K562 (cell line): Measurements from ENCODE around the gene VILL.

Experiments used
- CBFB ChIP-seq: sonication (generic); formaldehyde crosslinking; IDR thresholded peaks from 2 replicates; pipeline ENCODE4 v1.4.0; 2020; ENCODE audit warnings: mild to moderate bottlenecking, missing genetic modification reagents
- E2F4 ChIP-seq: sonication (generic); formaldehyde crosslinking; IDR thresholded peaks from 2 replicates; pipeline ENCODE4 v1.8.0; 2022; ENCODE audit warnings: mild to moderate bottlenecking, low read depth, missing genetic modification reagents
- EGR1 ChIP-seq: fragments of 450-650 bp; conservative IDR thresholded peaks from 2 replicates; pipeline ENCODE4 v1.6.1; 2017; ENCODE audit warnings: mild to moderate bottlenecking
- MED1 ChIP-seq: sonication (generic); formaldehyde crosslinking; IDR thresholded peaks from 2 replicates; pipeline ENCODE4 v1.8.1; 2023; ENCODE audit warnings: missing genetic modification reagents, borderline replicate concordance
- NR2C2 ChIP-seq, 2 experiments: fragments of 200-800 bp in 1 of 2; sonication (Bioruptor generic) in 1 of 2; sonication (generic) in 1 of 2; formaldehyde crosslinking in 1 of 2; IDR thresholded peaks; 2 replicates each; pipeline versions ENCODE4 v1.6.1 to v1.8.0; 2016 to 2022; ENCODE audit warnings: mild to moderate bottlenecking in 1 of 2, missing compliant biosample characterization in 1 of 2, missing genetic modification characterization in 1 of 2, missing genetic modification reagents in 1 of 2
- POLR2A ChIP-seq: fragments of 450-650 bp; conservative IDR thresholded peaks from 2 replicates; pipeline ENCODE4 v1.6.1; 2016
- POLR2AphosphoS5 ChIP-seq: IDR thresholded peaks from 2 replicates; pipeline ENCODE4 v1.6.1; 2011; ENCODE audit warnings: mild to moderate bottlenecking, low read depth, low read length, moderate library complexity; ENCODE audit not compliant: control insufficient read depth, insufficient read depth
- TAF1 ChIP-seq: IDR thresholded peaks from 2 replicates; pipeline ENCODE4 v1.6.1; 2011; ENCODE audit warnings: mild to moderate bottlenecking, low read length, moderate library complexity; ENCODE audit not compliant: insufficient read depth, control insufficient read depth, severe bottlenecking; ENCODE audit errors: extremely low read depth
- ZNF644 ChIP-seq: fragments of 200-800 bp; sonication (Bioruptor generic); IDR thresholded peaks from 2 replicates; pipeline ENCODE4 v1.6.1; 2016; ENCODE audit warnings: low read depth, missing genetic modification characterization, missing compliant biosample characterization
- TF ChIP-seq, protein P1 (sequence below): sonication (generic); formaldehyde crosslinking; IDR thresholded peaks from 2 replicates; pipeline ENCODE4 v1.8.1; 2023; ENCODE audit warnings: mild to moderate bottlenecking, missing genetic modification reagents
- TF ChIP-seq, protein P2 (sequence below), 3 experiments: fragments of 200-800 bp in 1 of 3; sonication (Bioruptor generic) in 1 of 3; sonication (generic) in 1 of 3; formaldehyde crosslinking in 1 of 3; IDR thresholded peaks; 2 replicates each; pipeline versions ENCODE4 v1.6.1 to v1.8.0; 2016 to 2022; ENCODE audit warnings: mild to moderate bottlenecking in 2 of 3, missing compliant biosample characterization in 2 of 3, missing genetic modification characterization in 2 of 3, missing genetic modification reagents in 1 of 3

DNA sequence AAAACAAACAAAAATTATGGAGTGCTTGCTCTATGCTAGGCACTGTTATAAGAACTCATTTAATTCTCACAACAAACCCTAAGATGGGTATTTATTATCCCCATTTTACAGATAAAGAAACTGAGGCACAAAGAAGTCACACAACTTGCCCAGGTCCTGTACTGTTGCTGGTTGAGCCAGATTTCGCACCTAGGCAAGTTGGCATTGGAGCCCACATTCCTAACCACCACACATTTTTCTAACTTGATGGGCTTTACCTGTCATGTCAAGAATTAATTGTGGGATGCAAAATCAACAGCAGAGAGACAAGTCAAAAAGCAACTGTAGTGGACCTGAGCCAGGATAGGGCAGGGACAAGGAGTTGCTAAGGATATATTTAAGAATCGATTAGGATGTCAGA is 47.9 kb upstream of the VILL start:
- TF ChIP-seq ZNF644 (tag) (no peak), EGR1 (no peak), MED1 (no peak), TAF1 (no peak), CBFB (CRISPR knock-in tag) (no peak), E2F4 (CRISPR knock-in tag) (no peak), POLR2AphosphoS5 (no peak), NR2C2 (CRISPR knock-in tag; IDR thresholded peaks at IDR 0.05) (no peak), NR2C2 (tag; IDR thresholded peaks at IDR 0.05) (no peak), POLR2A (no peak)
- TF ChIP-seq, protein P1, sequence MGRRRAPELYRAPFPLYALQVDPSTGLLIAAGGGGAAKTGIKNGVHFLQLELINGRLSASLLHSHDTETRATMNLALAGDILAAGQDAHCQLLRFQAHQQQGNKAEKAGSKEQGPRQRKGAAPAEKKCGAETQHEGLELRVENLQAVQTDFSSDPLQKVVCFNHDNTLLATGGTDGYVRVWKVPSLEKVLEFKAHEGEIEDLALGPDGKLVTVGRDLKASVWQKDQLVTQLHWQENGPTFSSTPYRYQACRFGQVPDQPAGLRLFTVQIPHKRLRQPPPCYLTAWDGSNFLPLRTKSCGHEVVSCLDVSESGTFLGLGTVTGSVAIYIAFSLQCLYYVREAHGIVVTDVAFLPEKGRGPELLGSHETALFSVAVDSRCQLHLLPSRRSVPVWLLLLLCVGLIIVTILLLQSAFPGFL (CRISPR knock-in tag), result no peak
- TF ChIP-seq, protein P2, sequence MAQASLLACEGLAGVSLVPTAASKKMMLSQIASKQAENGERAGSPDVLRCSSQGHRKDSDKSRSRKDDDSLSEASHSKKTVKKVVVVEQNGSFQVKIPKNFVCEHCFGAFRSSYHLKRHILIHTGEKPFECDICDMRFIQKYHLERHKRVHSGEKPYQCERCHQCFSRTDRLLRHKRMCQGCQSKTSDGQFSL (CRISPR knock-in tag; IDR thresholded peaks at IDR 0.05), result no peak
- TF ChIP-seq, protein P2 (tag; IDR thresholded peaks at IDR 0.05), result no peak
